DMS79 (cell line): ENCODE data around the gene DBF4B.
A peak's percentile ranks its signal among the peaks of the same experiment; 100 is the strongest.

Experiments
- DNase-seq: peaks from one replicate; lab custom pipeline; 2025; lab: John Stamatoyannopoulos, UW

The DBF4B gene

GRCh38 chr17:44759916-44760243 lies 51.4 kb downstream of the DBF4B start:
- no peak for DNase-seq

- DNase-seq, result no peak
Measured at GRCh38 chr17:44760474-44761308, 52.2 kb downstream of the DBF4B start.

- no peak for DNase-seq
Measured at GRCh38 chr17:44761932-44762810, 53.7 kb downstream of the DBF4B start.

DNA sequence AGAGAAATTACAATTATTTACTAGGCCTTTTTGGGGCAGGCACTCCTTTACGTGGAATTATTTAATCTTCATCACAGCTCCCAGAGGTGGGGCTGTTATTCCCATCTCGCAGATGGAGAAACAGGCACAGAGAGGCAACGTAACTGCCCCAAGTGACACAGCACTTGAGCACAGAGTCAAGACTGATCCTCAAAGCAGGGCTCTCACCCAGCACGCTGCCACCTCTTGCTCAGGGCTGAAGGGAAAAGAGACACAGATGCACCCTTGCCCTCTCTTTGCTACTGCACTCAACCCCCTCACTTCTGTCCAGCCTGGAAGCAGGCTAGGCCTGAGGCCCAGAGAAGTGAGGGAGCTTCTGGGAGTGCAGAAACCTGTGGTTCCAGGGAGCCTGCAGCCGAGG lies 54.7 kb downstream of the DBF4B start:
- no peak for DNase-seq

GRCh38 chr17:44765965-44766364 lies 57.5 kb downstream of the DBF4B start:
- no peak for DNase-seq

GRCh38 chr17:44766409-44767038 lies 58.1 kb downstream of the DBF4B start:
- DNase-seq, result no peak

DNA sequence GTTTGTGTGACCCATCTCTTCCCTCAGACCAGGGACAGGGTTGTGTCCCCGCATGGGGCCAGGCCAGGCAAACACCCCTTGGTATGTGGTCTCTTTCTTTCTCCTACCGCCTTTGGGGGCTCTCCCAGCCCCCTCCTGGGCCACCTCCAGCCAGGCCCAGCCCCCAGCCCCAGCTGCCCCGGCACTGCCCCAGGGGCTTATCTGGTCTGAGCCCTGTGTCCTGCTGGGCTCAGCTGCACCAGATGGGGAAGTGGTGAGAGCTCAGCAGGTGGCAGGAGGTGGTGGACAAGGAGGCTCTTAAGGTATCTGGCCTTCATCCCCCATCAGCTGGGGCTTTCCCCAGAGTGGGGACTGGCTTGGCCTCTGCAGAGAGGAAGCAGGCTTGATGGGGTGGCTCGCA lies 59.0 kb downstream of the DBF4B start:
- DNase-seq, result no peak

GRCh38 chr17:44768505-44769142 lies 60.2 kb downstream of the DBF4B start:
- no peak for DNase-seq

GRCh38 chr17:44769230-44769629 lies 60.8 kb downstream of the DBF4B start:
- DNase-seq, result no peak

GRCh38 chr17:44769647-44770084 lies 61.2 kb downstream of the DBF4B start:
- DNase-seq, result no peak

DNA sequence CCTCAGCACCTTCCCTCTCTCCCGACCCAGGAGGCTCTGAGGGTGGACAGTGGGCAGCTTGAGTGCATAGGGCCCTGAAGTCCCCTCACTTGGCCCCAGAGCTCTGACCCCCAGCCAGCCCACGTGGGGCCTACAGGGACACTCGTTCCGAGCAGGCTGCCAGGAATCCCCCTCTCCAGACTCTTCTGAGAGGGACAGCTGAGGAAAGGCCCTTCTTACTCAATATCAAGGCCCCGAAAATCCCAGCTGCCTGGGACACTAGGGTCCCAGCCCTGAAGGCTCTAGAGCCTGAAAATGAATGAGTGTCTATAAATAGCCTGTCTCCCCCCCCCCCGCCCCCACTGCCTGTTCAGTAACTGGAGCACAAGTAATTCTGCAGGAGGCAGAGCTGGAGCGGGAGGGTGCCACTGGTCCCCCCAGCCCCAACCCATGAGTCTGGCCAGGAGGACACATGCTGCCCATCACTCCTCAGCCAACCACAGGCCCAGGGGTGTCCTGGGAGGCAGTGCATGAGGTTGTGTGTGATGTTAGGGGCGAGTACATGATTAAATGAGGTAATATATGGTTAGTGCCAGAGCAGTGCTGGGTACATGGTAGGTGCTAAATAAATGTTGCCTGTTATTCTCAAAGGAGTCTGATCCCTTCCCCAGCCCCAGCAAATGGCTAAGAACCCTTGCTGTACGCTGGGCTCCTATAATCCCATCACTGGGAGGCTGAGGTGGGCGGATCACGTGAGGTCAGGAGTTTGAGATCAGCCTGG lies 61.9 kb downstream of the DBF4B start:
- DNase-seq, result no peak

DNA sequence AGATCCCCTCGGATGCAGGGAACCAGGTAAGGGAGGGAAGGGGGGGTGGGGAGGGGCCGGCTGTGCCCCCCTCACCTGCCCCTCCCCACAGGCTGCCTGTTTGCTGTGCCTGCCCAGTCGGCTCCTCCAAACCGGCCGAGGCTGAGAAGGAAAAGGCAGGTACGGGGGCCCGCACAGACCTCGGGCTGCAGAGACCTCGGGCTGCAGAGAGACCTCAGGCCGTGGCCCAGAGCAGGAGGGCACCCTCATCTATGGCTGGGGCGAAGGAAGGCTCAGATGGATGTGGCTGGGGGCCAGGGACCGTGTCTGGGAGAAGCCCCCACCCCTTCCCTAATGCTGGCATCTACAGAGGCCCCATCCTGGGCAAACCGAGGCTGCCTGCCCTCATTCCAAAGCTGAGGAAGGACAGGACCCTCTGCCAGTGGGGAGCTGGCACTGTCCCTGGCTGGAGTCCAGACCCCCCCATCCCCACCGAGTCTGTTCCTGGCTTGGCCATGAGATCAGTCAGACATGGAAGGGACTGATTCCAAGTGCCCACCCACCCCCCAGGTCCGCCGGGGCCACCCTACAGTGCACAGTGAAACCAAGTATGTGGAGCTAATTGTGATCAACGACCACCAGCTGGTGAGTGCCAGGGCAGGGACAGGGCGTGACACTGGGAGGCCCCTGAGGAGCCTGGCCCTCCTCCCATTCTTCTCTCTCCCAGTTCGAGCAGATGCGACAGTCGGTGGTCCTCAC lies 64.0 kb downstream of the DBF4B start:
- DNase-seq, result no peak

DNA sequence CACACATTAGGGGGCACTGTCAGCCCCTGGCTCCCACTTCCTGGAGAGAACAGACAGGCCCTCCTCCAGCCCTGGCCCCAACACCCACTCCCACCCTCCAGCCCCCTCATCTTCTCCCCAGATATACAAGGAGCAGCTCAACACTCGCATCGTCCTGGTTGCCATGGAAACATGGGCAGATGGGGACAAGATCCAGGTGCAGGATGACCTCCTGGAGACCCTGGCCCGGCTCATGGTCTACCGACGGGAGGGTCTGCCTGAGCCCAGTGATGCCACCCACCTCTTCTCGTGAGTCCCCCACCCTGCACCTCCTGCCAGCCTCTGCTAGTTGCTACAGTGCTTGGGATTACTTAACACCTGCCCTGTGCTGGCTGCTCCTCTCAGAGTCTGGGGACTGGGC lies 64.7 kb downstream of the DBF4B start:
- no peak for DNase-seq

DNA sequence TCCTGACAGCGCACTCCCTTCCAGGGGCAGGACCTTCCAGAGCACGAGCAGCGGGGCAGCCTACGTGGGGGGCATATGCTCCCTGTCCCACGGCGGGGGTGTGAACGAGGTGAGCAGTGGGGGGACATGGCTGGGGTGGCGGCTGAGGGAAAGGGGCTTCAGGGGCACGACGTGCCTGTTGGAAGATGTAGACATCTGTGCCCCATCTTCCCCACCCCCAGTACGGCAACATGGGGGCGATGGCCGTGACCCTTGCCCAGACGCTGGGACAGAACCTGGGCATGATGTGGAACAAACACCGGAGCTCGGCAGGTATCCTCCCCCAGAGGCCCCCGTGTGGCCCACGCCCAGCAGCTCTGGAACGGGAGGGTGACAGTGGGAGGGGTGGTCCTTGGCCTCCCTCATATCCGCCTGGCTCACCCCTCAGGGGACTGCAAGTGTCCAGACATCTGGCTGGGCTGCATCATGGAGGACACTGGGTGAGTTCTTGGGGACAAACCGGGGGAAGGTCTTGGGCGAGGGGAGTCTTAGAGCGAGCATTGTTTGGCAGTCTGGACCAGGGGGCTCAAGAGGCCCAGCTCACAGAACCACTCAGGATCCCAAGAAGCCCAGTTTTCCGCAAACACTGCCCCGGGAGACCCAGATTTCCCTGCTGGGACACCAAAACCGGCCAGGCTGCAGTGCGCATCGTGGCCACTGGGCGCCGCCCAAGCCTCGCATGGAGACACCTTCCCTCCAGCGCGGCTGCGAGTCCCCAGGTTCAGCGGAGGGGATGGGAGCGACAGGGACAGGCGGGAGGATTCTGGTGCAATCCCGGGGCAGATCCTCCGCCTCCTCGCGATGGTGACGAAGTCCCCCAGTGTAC lies 66.0 kb downstream of the DBF4B start:
- peak; percentile 38 for DNase-seq

GRCh38 chr17:44775136-44775837 lies 66.8 kb downstream of the DBF4B start:
- peak; percentile 99 for DNase-seq

GRCh38 chr17:44775838-44776621 lies 67.6 kb downstream of the DBF4B start:
- no peak for DNase-seq

DNA sequence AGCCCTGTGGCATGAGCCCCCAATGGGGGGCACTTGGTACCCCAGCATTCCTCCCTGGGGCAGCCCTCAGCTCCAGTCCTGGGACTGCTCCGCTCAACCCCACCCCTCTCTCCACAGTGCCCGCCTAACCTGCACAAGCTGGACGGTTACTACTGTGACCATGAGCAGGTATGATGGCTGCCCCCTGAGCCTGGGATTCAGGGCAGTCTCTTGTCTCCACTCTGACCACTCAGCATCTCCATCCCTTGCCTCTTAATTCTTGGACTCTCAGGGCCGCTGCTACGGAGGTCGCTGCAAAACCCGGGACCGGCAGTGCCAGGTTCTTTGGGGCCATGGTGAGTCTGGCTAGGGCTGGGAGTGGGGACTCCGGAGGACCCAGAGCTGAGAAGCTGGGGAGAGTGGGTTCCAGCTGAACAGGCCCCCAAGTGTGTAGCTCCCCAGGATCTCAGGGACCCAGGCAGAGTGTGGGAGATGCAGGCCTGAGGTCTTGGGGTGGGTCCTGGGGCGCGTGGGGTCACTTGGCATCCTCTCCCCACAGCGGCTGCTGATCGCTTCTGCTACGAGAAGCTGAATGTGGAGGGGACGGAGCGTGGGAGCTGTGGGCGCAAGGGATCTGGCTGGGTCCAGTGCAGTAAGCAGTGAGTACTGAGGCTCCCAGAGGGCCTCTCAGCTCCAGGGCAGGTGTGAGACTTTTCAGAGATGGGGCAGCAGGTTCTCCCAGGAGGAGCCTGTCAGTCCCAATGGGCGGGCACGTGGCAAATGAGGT lies 68.3 kb downstream of the DBF4B start:
- DNase-seq, result no peak
